Thoracic aorta (tissue), 2 donors: ENCODE results near the gene ACTL7A. TPM values are rescaled to one million over a fixed set of nuclear protein-coding genes. Genes with fewer than 3 reads are reported as not detected.

Source experiments
- ATAC-seq: fragments of 150-250 bp; one replicate; pipeline ENCODE4 v1.8.0; 2017; ENCODE audit warnings: low read depth; ENCODE audit not compliant: insufficient number of reproducible peaks, low FRiP score
- DNase-seq: peaks from one replicate; pipeline ENCODE4 v3.0.0-alpha.2; 2020; ENCODE audit warnings: low spot score
- H3K27ac ChIP-seq, 2 donors: fragments of 200-600 bp; sonication (generic); 1 replicate in 1 of 2; 2 replicates in 1 of 2; pipeline ENCODE4 v1.5.1; 2016; ENCODE audit warnings: mild to moderate bottlenecking in 2 of 2, moderate library complexity in 2 of 2
- H3K27me3 ChIP-seq: fragments of 200-600 bp; sonication (generic); replicated peaks from 2 replicates; pipeline ENCODE4 v1.6.0; 2016; ENCODE audit warnings: mild to moderate bottlenecking; ENCODE audit not compliant: insufficient read depth
- H3K36me3 ChIP-seq: fragments of 200-600 bp; sonication (generic); one replicate; pipeline ENCODE4 v1.5.1; 2016
- H3K4me1 ChIP-seq, 2 donors: fragments of 200-600 bp; sonication (generic); 1 replicate in 1 of 2; 2 replicates in 1 of 2; pipeline versions ENCODE4 v1.5.1 to v1.6.0; 2016; ENCODE audit warnings: low read depth in 2 of 2, mild to moderate bottlenecking in 1 of 2; ENCODE audit not compliant: control insufficient read depth in 1 of 2
- H3K4me3 ChIP-seq: fragments of 200-600 bp; sonication (generic); 2 replicates; pipeline ENCODE4 v1.5.1; 2016; ENCODE audit warnings: mild to moderate bottlenecking
- H3K9me3 ChIP-seq: fragments of 200-600 bp; sonication (generic); 2 replicates; pipeline ENCODE4 v1.5.1; 2016
- CTCF ChIP-seq: fragments of 200-600 bp; sonication (generic); IDR thresholded peaks from one replicate; pipeline ENCODE4 v1.5.1; 2019; ENCODE audit warnings: antibody characterized with exemption
- total RNA-seq, 2 donors: library from RNA; depleted of rRNA; stranded (reverse); fragments of >200 nt; gene quantifications; one replicate each; pipeline versions ENCODE4 v1.1.0 to v1.2.3, GENCODE V29; 2016

The ACTL7A gene
- total RNA-seq, 2 donors from 2014 or later, result not detected

GRCh38 chr9:108866001-108866420, 3.9 kb downstream of the ACTL7A start:
- Histone ChIP-seq H3K27ac (no peak overlapping the region), H3K4me3 (no peak overlapping the region), H3K36me3 (no peaks in the 10 kb centered on the region), H3K27me3 (no peaks in the 10 kb centered on the region), H3K9me3 (no peaks in the 10 kb centered on the region), H3K4me1 (no peaks in the 10 kb centered on the region)
- DNase-seq (no peak), ATAC-seq (no peak)
- TF ChIP-seq CTCF, result no peak

- Histone ChIP-seq H3K36me3 (peaks cover 3% of the 10 kb centered on the region), H3K4me1 (no peaks in the 10 kb centered on the region), H3K9me3 (no peaks in the 10 kb centered on the region), H3K4me3 (no peak overlapping the region), H3K27ac (no peak overlapping the region), H3K27me3 (no peaks in the 10 kb centered on the region)
- no peak for TF ChIP-seq CTCF
- DNase-seq (no peak), ATAC-seq (no peak)
These were observed 5.0 kb downstream of the ACTL7A start for GRCh38 chr9:108867116-108867515.

- no peak for TF ChIP-seq CTCF
- DNase-seq (no peak), ATAC-seq (no peak)
- no peaks in the 10 kb centered on the region for H3K4me1 ChIP-seq
- H3K27me3 ChIP-seq, result no peaks in the 10 kb centered on the region
- H3K9me3 ChIP-seq, result no peaks in the 10 kb centered on the region
- no peak overlapping the region for H3K27ac ChIP-seq
- H3K4me3 ChIP-seq, result no peak overlapping the region
- H3K36me3 ChIP-seq, result peaks cover 3% of the 10 kb centered on the region
These were observed 5.8 kb downstream of the ACTL7A start for GRCh38 chr9:108867829-108868228.

GRCh38 chr9:108869092-108869725, 7.1 kb downstream of the ACTL7A start:
- no peak for TF ChIP-seq CTCF
- Histone ChIP-seq H3K4me3 (no peak overlapping the region), H3K27me3 (no peaks in the 10 kb centered on the region), H3K9me3 (no peaks in the 10 kb centered on the region), H3K36me3 (peaks cover 14% of the 10 kb centered on the region), H3K4me1 (no peaks in the 10 kb centered on the region), H3K27ac (no peak overlapping the region)
- no peak for ATAC-seq
- no peak for DNase-seq

GRCh38 chr9:108874058-108874788, 12.2 kb downstream of the ACTL7A start:
- no peak for TF ChIP-seq CTCF
- ATAC-seq (no peak), DNase-seq (no peak)
- no peaks in the 10 kb centered on the region for H3K4me1 ChIP-seq
- H3K27ac ChIP-seq, result no peak overlapping the region
- H3K27me3 ChIP-seq, result no peaks in the 10 kb centered on the region
- peaks cover 45% of the 10 kb centered on the region for H3K36me3 ChIP-seq
- H3K9me3 ChIP-seq, result no peaks in the 10 kb centered on the region
- no peak overlapping the region for H3K4me3 ChIP-seq
